HCT116 (cell line): Measurements from ENCODE around the gene ADPRHL1. TPM values are rescaled to one million over a fixed set of nuclear protein-coding genes. Genes with fewer than 3 reads are reported as not detected.

Source experiments
- ATAC-seq: fragments of 200-7000 bp; cut with Tn5 transposase; 2 replicates; pipeline ENCODE4 v1.9.1; 2020; ENCODE audit warnings: mild to moderate bottlenecking, moderate library complexity
- BruUV-seq: library from RNA; stranded (reverse); fragments of 400-500 nt; replicated peaks from 2 replicates; lab custom pipeline; 2021; lab: Mats Ljungman, UMichigan
- CTCF ChIA-PET: fragments of 300-600 bp; sonication (Branson Sonifier 250); formaldehyde crosslinking; loops from one replicate; lab custom pipeline; 2021; ENCODE audit warnings: antibody characterized with exemption; lab: Charles Lee
- POLR2A ChIA-PET: fragments of 300-600, 350-600 bp; sonication (Branson Sonifier 250); formaldehyde crosslinking; loops from one replicate; lab custom pipeline; 2021; ENCODE audit warnings: antibody characterized with exemption; lab: Charles Lee
- RAD21 ChIA-PET, 2 experiments: fragments of 300-600 bp; sonication (Branson Sonifier 250); formaldehyde crosslinking; loops; one replicate each; lab custom pipeline; 2023; ENCODE audit warnings: low total read pairs in 2 of 2; ENCODE audit not compliant: uncharacterized antibody in 2 of 2, unreplicated experiment in 2 of 2, low non-redundant PET in 1 of 2; lab: Charles Lee
- DNase-seq: peaks from one replicate; pipeline ENCODE4 v3.0.0-alpha.2; 2010; ENCODE audit warnings: low read depth, low spot score
- H2AFZ ChIP-seq: fragments of 200-600 bp; shearing (Covaris generic), sonication (generic); 2 replicates; pipeline ENCODE4 v1.6.1; 2017; ENCODE audit warnings: low read depth, mixed run types, mixed read lengths, antibody characterized with exemption, low read length; ENCODE audit not compliant: poor library complexity, severe bottlenecking
- H3K27ac ChIP-seq: 2 replicates; pipeline ENCODE4 v1.5.1; 2012; ENCODE audit warnings: low read depth, low read length
- H3K27me3 ChIP-seq: fragments of 200-600 bp; sonication (generic); 2 replicates; pipeline ENCODE4 v1.6.1; 2016; ENCODE audit warnings: mixed run types, low read length, mixed read lengths; ENCODE audit not compliant: insufficient read depth
- H3K36me3 ChIP-seq, 2 experiments: fragments of 200-500 bp in 1 of 2; fragments of 200-600 bp in 1 of 2; sonication (Bioruptor generic) in 1 of 2; sonication (generic) in 1 of 2; 2 replicates each; pipeline versions ENCODE4 v1.5.1 to v1.6.1; 2014 to 2016; ENCODE audit warnings: low read length in 2 of 2, inconsistent platforms in 1 of 2, mixed read lengths in 1 of 2, mixed run types in 1 of 2; ENCODE audit not compliant: insufficient read depth in 2 of 2, control insufficient read depth in 1 of 2
- H3K4me1 ChIP-seq, 2 experiments: fragments of 200-600 bp in 1 of 2; sonication (generic) in 1 of 2; 2 replicates each; pipeline versions ENCODE4 v1.5.1 to v1.6.1; 2012 to 2017; ENCODE audit warnings: low read length in 2 of 2, inconsistent platforms in 1 of 2, mild to moderate bottlenecking in 1 of 2, mixed read lengths in 1 of 2, mixed run types in 1 of 2, moderate library complexity in 1 of 2; ENCODE audit not compliant: insufficient read depth in 2 of 2, control insufficient read depth in 1 of 2
- H3K4me2 ChIP-seq: fragments of 200-600 bp; sonication (generic); 2 replicates; pipeline ENCODE4 v1.6.1; 2017; ENCODE audit warnings: mixed run types, low read length, mixed read lengths
- H3K4me3 ChIP-seq, 2 experiments: fragments of 200-600 bp in 1 of 2; sonication (generic) in 1 of 2; replicated peaks in 1 of 2; 2 replicates each; pipeline ENCODE4 v1.5.1; 2011 to 2016; ENCODE audit warnings: low read length in 2 of 2, control low read depth in 1 of 2, low read depth in 1 of 2, mild to moderate bottlenecking in 1 of 2, mixed read lengths in 1 of 2, mixed run types in 1 of 2
- H3K79me2 ChIP-seq: fragments of 200-600 bp; sonication (generic); 2 replicates; pipeline ENCODE4 v1.6.1; 2017; ENCODE audit warnings: mild to moderate bottlenecking, mixed run types, low read length, moderate library complexity, mixed read lengths; ENCODE audit not compliant: insufficient read depth
- H3K9ac ChIP-seq: fragments of 200-600 bp; sonication (generic); 2 replicates; pipeline ENCODE4 v1.6.1; 2016; ENCODE audit warnings: low read length, mixed read lengths
- H3K9me2 ChIP-seq: fragments of 200-600 bp; sonication (generic), shearing (Covaris generic); 2 replicates; pipeline ENCODE4 v1.6.1; 2017; ENCODE audit warnings: mixed run types, mild to moderate bottlenecking, moderate library complexity; ENCODE audit not compliant: insufficient read depth
- H3K9me3 ChIP-seq, 2 experiments: fragments of 200-500 bp in 1 of 2; fragments of 200-600 bp in 1 of 2; sonication (Bioruptor generic) in 1 of 2; sonication (generic) in 1 of 2; 2 replicates each; pipeline ENCODE4 v1.6.1; 2014 to 2017; ENCODE audit warnings: low read length in 2 of 2, mixed read lengths in 2 of 2, inconsistent platforms in 1 of 2, low read depth in 1 of 2, mild to moderate bottlenecking in 1 of 2, mixed run types in 1 of 2, moderate library complexity in 1 of 2; ENCODE audit not compliant: control insufficient read depth in 1 of 2, insufficient read depth in 1 of 2
- H4K20me1 ChIP-seq: fragments of 200-600 bp; sonication (generic), shearing (Covaris generic); 2 replicates; pipeline ENCODE4 v1.6.1; 2017; ENCODE audit warnings: mixed run types, mild to moderate bottlenecking, moderate library complexity; ENCODE audit not compliant: insufficient read depth
- ATF3 ChIP-seq: IDR thresholded peaks from 2 replicates; pipeline ENCODE4 v1.6.1; 2012
- CBX3 ChIP-seq: IDR thresholded peaks from 2 replicates; pipeline ENCODE4 v1.6.1; 2012; ENCODE audit warnings: low read depth
- CTCF ChIP-seq, 3 experiments: fragments of 200-600 bp in 1 of 3; sonication (generic) in 1 of 3; IDR thresholded peaks in 2 of 3; conservative IDR thresholded peaks in 1 of 3; 2 replicates each; pipeline ENCODE4 v1.5.1; 2012 to 2017; ENCODE audit warnings: low read depth in 2 of 3, low read length in 2 of 3, antibody characterized with exemption in 1 of 3, borderline replicate concordance in 1 of 3, control low read depth in 1 of 3, mild to moderate bottlenecking in 1 of 3, mixed read lengths in 1 of 3, mixed run types in 1 of 3, moderate library complexity in 1 of 3; ENCODE audit not compliant: insufficient read depth in 1 of 3
- EGR1 ChIP-seq: IDR thresholded peaks from 2 replicates; pipeline ENCODE4 v1.6.1; 2012; ENCODE audit warnings: low read depth
- ELF1 ChIP-seq: IDR thresholded peaks from 2 replicates; pipeline ENCODE4 v1.6.1; 2012; ENCODE audit warnings: low read depth, borderline replicate concordance
- EZH2 ChIP-seq: fragments of 200-600 bp; sonication (generic); IDR thresholded peaks from 2 replicates; pipeline ENCODE4 v1.6.1; 2017; ENCODE audit warnings: antibody characterized with exemption, mixed run types
- JUND ChIP-seq: IDR thresholded peaks from 2 replicates; pipeline ENCODE4 v1.6.1; 2012
- POLR2A ChIP-seq: IDR thresholded peaks from 2 replicates; pipeline ENCODE4 v1.7.0; 2011; ENCODE audit warnings: borderline replicate concordance; ENCODE audit not compliant: insufficient read depth, insufficient read length; ENCODE audit errors: extremely low read depth
- SRF ChIP-seq: IDR thresholded peaks from 2 replicates; pipeline ENCODE4 v1.6.1; 2012; ENCODE audit warnings: low read depth
- ZBTB33 ChIP-seq: IDR thresholded peaks from 2 replicates; pipeline ENCODE4 v1.6.1; 2011; ENCODE audit warnings: mild to moderate bottlenecking, low read length, moderate library complexity; ENCODE audit not compliant: insufficient replicate concordance; ENCODE audit errors: extremely low read depth
- ZFX ChIP-seq: fragments of 450-650 bp; IDR thresholded peaks from 2 replicates; pipeline ENCODE4 v1.6.1; 2017
- intact Hi-C: fragments of 100-400 bp; cut with micrococcal nuclease; formaldehyde crosslinking; loops from 2 replicates; pipeline ENCODE4 v1.10.0; 2022
- total RNA-seq: library from RNA; stranded (reverse); gene quantifications from one replicate; pipeline ENCODE4 v1.2.1, GENCODE V29; 2021; ENCODE audit not compliant: unreplicated experiment
- TF ChIP-seq, protein P1 (sequence below): IDR thresholded peaks from 2 replicates; pipeline ENCODE4 v1.6.1; 2012; ENCODE audit warnings: low read depth

Gene ADPRHL1
- total RNA-seq, 1 experiment from 2014 or later = 12.6 TPM

DNA sequence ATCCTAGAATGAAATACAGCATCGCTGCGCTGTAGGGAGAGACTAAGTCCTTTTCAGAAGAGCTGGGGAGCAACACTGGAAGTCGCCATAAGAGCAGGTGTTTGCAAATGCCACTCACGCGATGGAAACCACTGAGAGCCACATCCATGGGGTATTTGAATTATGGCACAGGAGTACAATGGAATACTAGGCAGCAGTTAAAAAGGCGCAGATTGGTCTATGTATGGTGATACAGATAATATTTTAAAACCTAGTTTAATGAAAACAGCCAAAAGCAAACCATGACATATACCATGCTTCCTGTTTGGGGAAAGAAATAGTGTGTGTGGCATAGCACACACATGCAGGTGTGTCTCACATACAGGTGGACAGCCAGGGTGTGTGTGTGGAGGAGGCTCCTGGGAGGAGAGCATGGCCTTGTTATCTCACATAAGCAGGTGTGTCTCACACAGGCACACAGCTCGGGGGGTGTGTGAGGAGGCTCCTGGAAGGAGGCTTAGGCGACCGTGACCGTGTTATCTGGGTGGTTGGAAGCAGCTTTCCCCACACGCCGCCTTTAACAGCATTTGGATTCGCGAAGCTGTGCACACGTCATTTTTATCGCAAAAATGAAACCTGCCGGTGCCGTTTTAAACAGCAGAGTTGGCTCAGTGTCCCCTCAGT lies 33.6 kb downstream of the ADPRHL1 start:
- POLR2A ChIA-PET = no interaction called here
- DNase-seq (no peak), ATAC-seq (no peak)
- no peaks in the 10 kb centered on the region for H4K20me1 ChIP-seq
- no peaks in the 10 kb centered on the region for H3K9me3 ChIP-seq
- TF ChIP-seq, protein P1, sequence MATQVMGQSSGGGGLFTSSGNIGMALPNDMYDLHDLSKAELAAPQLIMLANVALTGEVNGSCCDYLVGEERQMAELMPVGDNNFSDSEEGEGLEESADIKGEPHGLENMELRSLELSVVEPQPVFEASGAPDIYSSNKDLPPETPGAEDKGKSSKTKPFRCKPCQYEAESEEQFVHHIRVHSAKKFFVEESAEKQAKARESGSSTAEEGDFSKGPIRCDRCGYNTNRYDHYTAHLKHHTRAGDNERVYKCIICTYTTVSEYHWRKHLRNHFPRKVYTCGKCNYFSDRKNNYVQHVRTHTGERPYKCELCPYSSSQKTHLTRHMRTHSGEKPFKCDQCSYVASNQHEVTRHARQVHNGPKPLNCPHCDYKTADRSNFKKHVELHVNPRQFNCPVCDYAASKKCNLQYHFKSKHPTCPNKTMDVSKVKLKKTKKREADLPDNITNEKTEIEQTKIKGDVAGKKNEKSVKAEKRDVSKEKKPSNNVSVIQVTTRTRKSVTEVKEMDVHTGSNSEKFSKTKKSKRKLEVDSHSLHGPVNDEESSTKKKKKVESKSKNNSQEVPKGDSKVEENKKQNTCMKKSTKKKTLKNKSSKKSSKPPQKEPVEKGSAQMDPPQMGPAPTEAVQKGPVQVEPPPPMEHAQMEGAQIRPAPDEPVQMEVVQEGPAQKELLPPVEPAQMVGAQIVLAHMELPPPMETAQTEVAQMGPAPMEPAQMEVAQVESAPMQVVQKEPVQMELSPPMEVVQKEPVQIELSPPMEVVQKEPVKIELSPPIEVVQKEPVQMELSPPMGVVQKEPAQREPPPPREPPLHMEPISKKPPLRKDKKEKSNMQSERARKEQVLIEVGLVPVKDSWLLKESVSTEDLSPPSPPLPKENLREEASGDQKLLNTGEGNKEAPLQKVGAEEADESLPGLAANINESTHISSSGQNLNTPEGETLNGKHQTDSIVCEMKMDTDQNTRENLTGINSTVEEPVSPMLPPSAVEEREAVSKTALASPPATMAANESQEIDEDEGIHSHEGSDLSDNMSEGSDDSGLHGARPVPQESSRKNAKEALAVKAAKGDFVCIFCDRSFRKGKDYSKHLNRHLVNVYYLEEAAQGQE = no peak
- TF ChIP-seq JUND (no peak), CTCF (IDR thresholded peaks at IDR 0.05 in 2 of 3, conservative IDR thresholded peaks at IDR 0.05 in 1 of 3; ENCODE audit: borderline replicate concordance in 1 of 3, insufficient read depth in 1 of 3, low read depth in 2 of 3, low read length in 2 of 3) (no peak), CBX3 (no peak), ELF1 (no peak), EZH2 (no peak), ATF3 (no peak), ZFX (no peak), ZBTB33 (no peak), SRF (no peak), POLR2A (no peak), EGR1 (no peak)
- CTCF ChIA-PET = no interaction called here
- H3K27me3 ChIP-seq = no peaks in the 10 kb centered on the region; the same call in 1 of the 2 replicates
- no peak overlapping the region for H3K9ac ChIP-seq
- H3K4me1 ChIP-seq = no peaks in the 10 kb centered on the region
- H3K27ac ChIP-seq = no peak overlapping the region
- no peak overlapping the region for H3K4me3 ChIP-seq
- no peaks in the 10 kb centered on the region for H3K36me3 ChIP-seq
- no peaks in the 10 kb centered on the region for H3K9me2 ChIP-seq
- no TSS peak for BruUV-seq
- no peak overlapping the region for H3K4me2 ChIP-seq
- intact Hi-C loops = no loop called here
- RAD21 ChIA-PET = no interaction called here
- H3K79me2 ChIP-seq = no peaks in the 10 kb centered on the region
- no peak overlapping the region for H2AFZ ChIP-seq
